Fibroblast of peridontal ligament (primary cell): Measurements from ENCODE around the gene ACSF3.
"Not testable (repeated sequence)": the region's sequence is repeated elsewhere in the genome, so short reads cannot be mapped to it uniquely, and the experiment has no call there.

Experiments
- DNase-seq: peaks from one replicate; pipeline ENCODE4 v3.0.0-alpha.2; 2010; ENCODE audit errors: extremely low read depth

Gene ACSF3

DNA sequence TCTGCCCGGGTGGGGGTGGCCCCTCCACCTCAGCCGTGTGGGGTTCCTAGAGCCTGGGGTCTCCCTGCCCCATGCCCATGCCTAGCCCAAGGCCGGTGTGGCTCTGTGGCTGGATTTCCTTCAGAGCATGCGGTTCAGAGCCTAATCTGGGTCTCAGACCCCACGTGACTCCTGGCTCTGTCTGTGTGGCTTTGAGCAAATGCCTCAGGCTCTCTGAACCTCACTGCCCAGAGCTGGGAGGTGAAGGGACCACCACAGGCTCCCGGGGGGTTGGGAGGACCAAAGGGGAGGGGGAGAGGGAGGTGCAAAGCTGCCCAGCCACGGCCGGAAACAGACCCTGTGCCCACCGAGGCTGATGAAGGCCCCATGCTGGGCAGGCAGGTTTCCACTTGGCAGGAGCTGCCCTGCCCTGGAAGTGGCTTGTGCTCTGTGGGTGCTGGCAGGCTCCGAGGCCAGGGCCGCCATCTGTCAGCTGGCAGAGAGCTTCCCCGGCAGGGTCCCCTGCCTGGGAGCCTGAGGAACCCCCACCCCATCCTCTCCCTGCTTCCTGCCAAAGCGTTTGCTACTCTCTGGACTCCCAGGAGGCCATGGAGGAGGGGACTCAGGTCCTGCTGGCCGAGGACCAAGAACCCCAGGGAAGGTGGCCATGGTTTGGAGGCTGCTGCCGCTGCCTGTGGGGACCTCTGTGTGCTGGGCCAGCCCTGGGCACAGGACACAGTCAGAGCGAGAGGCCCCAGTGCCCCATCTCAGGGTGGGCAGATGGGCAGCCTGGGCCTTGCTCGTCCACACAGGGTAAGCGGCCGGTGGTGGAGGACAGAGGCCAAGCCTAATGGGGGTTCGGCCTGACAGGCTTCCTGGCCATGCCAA lies 81.9 kb downstream of the ACSF3 start:
- DNase-seq: no peak

DNA sequence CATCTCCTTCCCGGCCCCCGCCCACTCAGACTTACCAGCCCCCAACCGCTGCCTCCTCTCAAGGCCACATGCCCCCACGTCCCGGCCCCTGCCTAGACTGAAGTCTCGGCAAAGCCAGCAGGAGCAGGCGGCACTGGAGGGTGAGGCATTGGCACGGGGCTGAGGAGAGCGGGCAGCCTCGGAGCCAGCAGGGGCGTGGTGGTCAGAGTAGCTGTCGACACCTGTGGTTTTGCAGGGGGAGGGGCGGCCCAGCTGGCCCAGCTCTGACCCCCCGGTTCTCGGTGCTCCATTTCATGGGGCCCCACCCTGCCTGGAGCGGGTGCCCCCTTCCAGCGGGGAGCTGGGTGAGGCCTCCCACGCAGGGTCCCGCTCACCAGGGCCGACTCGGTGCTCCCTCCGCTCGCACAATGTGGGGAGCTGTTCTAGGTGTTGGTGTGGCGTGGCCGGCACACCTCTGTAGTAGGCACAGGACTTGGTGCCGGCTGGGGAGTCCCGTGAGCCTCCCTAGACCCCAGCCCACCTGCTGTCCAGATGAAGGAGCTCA lies 82.6 kb downstream of the ACSF3 start:
- no peak for DNase-seq

- DNase-seq: no peak
Observed at GRCh38 chr16:89176717-89177116, 83.1 kb downstream of the ACSF3 start.

GRCh38 chr16:89177501-89177900 lies 83.8 kb downstream of the ACSF3 start:
- no peak for DNase-seq

DNA sequence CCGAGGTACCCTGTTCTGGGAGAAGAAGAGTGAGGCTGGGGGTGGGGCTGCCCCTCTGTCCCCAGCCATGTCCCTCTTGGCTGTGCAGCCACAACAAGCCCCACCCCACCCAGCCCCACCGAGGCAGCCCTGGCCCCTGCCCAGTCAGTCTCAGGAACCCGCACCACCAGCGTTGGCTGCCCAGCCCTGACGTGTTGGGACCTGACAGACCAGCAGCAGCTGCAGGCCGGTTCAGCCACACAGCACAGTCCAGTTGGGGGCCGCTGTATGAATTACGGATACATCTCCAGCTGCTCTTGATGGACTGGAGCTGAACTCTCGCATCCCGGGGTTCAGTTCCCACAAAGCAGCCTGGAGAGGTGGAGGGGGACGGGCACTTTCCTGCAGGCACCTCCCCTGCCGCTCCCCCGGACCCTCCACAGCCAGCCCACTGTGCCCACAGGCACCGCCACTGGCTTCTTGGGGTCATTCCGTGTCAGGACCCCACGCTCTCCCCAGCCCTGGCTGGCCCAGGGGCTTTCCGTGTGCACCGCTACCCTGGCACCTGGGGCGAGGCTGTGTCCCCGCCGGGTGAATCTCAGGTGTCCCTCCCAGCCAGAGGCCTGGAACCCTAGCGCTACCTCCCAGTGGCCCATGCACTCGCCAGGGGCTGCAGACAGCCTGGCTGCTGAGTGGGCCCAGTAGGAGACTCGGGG lies 84.9 kb downstream of the ACSF3 start:
- DNase-seq: no peak

DNA sequence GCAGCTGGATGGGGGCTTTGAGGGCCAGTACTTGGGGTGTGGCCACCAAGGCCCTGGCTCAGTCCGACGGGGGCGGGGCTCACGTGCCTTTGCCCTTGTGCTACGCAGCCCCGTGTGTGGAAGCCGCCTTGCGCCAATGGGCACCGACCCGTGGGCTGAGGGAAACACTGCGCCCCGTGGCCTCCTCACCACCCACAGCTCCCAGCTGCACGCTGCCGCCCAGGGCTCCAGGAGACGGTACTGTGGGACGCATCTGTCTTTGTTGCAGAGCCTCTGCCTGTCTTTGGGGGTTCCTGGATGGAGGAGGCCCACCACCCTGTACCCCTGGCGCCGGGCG lies 85.5 kb downstream of the ACSF3 start:
- DNase-seq: no peak

DNA sequence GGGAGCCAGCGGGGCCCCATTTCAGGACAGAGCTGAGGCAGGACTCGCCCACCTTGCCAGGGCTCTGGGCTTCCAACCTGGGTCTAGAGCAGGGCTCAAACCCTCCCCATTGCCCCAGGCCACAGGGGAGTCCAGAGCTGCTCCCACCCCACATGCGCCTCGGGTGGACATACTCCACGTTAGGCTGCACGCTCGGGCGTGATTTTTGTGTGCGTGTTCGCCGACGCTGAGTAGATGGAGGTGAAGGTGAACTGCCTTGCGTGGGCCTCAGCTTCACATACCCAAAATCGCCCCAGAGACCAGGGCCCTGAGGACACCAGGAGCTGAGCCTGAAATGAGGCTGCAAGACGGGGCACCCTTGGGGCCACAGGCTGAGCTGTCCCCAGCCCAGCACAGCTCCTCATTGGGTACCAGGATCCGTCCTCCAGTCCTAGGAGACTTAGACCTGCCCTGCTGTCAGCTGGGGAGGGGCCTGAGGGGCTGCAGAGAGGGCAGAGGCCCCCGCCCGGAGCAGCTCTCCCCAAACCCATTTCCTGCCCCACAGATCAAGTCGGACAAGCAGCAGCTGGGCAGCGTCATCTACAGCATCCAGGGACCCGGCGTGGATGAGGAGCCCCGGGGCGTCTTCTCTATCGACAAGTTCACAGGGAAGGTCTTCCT lies 86.1 kb downstream of the ACSF3 start:
- no peak for DNase-seq

DNA sequence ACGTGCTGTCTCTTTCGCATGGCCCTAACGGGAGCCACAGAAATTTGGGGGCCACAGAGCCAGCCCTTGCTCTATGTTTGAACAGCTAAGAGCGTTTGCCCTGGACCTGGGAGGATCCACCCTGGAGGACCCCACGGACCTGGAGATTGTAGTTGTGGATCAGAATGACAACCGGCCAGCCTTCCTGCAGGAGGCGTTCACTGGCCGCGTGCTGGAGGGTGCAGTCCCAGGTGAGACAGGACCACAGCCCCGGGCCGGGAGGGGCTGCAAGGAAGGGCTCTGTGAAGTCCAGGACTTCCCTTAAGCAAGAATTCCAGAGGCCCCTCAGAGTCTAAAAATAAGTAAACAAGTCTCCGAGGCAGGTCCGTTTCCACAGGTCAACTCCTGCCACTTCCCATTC lies 89.8 kb downstream of the ACSF3 start:
- DNase-seq: no peak

DNA sequence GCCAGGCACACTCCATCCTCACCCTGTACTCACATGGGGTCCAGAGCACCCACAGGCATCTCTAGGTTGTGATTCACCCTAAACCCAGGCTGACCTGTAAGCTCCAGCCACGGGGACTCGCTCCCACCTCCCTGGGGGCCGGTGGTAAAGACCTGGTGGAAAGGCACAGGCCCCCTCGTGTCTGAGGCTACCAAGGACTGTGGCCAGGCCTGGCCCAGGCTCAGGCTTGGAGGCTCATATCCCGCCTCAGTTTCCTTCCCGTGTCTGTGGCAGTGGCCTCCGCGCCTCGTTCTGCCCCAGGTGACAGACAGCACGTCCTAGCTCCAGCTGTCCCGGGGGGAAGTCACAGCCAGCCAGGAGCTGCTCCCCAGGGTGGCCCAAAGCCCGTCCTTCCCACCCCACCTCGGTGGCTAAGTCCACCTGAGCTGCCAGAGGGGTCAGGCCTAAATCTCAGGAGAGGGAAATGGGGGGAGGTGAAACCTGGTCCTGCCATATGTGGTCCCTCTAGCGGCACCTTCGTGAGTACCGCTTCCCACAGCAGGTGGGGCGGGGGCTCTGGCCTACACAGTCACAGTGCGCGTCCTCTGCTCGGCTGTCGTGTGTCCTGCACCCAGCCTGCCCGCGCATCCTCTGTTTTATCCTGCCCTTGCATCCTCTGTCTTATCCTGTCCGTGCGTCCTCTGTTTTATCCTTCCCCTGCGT lies 90.5 kb downstream of the ACSF3 start:
- no peak for DNase-seq

DNA sequence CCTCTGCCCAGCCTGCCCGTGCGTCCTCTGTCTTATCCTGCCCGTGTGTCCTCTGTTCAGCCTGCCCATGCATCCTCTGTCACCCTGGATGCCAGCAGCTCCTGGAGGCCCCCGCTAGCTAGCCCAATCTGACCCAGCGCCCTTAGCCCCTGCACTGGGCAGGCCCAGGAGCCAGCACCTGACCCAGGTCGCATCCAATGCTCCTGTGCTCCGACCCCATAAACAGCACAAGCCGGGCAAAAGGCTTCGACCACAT lies 91.0 kb downstream of the ACSF3 start:
- no peak for DNase-seq

DNA sequence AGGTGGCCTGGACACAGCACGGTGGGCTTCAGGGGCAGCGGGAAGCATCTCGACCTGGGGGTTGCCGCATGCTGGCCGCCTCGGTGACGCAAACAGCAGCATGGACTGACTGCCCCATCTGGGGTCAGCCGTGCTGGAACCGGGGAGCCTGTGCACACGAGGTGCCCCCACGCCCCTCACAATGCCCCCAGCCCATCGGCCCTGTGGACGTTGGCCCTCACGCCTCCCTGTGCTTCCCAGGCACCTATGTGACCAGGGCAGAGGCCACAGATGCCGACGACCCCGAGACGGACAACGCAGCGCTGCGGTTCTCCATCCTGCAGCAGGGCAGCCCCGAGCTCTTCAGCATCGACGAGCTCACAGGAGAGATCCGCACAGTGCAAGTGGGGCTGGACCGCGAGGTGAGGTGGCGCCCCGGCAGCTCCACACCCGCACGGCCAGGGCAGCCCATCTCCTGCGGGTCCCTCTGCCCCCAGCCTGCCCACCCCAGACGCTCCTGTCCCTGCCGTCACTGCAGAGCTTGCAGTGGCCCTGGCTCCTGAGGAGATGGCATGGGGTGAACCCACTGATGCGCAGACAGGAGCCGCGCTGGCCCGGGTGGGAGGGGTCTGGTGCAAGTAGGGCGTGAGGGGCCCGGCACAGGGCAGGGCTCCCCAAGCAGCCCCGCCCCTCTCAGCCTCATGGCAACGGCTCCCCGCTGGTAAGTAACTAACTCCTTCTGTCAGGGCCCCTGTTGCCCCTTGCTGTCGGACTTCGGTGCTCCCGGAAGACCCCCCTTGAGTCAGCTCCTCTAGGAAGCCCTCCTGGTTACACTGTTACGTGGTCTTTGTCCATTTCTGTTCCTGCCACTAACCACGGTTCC lies 91.5 kb downstream of the ACSF3 start:
- no peak for DNase-seq

DNA sequence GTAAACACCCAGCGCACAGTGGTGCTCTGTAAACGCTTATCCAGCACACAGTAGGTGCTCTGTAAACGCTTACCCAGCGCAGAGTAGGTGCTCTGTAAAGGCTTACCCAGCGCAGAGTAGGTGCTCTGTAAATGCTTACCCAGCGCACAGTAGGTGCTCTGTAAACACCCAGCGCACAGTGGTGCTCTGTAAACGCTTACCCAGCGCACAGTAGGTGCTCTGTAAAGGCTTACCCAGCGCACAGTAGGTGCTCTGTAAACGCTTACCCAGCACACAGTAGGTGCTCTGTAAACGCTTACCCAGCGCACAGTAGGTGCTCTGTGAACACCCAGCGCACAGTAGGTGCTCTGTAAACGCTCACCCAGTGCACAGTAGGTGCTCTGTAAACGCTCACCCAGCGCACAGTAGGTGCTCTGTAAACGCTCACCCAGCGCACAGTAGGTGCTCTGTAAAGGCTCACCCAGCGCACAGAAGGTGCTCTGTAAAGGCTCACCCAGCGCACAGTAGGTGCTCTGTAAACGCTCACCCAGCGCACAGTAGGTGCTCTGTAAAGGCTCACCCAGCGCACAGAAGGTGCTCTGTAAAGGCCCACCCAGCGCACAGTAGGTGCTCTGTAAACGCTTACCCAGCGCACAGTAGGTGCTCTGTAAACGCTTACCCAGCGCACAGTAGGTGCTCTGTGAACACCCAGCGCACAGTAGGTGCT lies 92.4 kb downstream of the ACSF3 start:
- not testable (repeated sequence) for DNase-seq

GRCh38 chr16:89186593-89187031 lies 93.0 kb downstream of the ACSF3 start:
- not testable (repeated sequence) for DNase-seq

DNA sequence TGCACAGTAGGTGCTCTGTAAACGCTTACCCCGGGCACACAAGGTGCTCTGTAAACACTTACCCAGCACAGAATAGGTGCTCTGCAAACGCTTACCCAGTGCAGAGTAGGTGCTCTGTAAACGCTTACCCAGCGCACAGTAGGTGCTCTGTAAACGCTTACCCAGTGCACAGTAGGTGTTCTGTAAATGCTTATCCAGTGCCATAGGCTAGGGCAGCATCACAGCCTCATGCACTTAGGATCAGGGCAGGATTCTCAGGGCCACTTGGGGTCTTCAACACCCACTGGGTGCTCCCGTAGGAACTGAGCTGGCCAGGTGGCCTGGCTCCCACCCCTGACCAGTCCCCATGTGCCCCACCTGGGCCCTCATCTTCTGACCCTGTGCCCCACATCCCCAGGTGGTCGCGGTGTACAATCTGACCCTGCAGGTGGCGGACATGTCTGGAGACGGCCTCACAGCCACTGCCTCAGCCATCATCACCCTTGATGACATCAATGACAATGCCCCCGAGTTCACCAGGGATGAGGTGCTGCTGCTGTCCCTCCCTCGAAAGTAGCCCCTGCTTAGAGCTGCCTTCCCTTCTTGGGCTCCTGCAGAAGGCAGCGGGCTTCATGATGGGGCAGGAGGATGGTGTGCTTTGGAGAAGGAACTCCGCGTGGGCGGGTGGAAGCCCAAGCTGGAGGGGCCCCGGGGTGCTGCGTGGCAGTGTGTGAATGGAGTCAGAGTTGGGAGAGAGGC lies 93.5 kb downstream of the ACSF3 start:
- no peak for DNase-seq

DNA sequence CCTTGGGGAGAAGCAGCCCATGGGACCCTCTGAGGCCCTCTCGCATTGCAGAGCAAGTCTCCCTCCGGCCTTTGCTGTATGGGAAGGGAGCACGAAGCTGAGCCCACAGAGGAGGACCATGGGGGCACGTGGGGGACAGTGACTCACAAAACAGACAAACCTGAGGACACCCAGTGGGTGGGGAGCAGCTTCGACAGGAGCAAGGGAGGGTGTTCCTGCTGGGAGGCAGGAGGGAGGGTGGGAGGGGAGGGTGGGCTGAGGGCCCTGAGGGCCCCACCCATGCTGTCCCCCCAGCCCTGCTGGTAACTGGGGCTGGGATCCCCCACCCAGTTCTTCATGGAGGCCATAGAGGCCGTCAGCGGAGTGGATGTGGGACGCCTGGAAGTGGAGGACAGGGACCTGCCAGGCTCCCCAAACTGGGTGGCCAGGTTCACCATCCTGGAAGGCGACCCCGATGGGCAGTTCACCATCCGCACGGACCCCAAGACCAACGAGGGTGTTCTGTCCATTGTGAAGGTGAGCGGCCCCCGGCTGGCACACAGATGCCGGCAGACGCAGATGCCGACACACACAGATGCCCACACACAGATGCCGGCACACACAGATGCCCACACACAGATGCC lies 94.2 kb downstream of the ACSF3 start:
- no peak for DNase-seq

DNA sequence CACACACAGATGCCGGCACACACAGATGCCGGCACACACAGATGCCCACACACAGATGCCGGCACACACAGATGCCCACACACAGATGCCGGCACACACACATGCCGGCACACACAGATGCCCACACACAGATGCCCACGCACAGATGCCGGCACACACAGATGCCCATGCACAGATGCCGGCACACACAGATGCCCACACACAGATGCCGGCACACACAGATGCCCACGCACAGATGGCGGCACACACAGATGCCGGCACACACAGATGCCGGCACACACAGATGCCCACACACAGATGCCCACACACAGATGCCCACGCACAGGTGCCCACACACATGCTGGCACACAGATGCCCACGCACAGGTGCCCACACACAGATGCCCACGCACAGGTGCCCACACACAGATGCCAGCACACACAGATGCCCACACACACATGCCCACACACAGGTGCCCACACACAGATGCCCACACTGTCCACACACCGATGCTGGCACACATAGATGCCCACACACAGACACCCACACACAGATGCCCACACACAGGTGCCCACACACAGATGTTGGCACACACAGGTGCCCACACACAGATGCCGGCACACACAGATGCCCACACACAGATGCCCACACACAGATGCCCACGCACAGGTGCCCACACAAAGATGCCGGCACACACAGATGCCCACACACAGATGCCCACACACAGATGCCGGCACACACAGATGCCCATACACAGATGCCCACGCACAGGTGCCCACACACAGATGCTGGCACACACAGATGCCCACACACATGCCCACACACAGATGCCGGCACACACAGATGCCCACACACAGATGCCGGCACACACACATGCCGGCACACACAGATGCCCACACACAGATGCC lies 95.1 kb downstream of the ACSF3 start:
- DNase-seq: not testable (repeated sequence)

- no peak for DNase-seq
Observed at GRCh38 chr16:89189358-89190025, 95.8 kb downstream of the ACSF3 start.
